MV-4-11 (cell line): Measurements from ENCODE around the gene NR2F6.
"Not testable (repeated sequence)": the region's sequence is repeated elsewhere in the genome, so short reads cannot be mapped to it uniquely, and the experiment has no call there.

ENCODE experiments used
- DNase-seq: peaks from one replicate; lab custom pipeline; 2025; lab: John Stamatoyannopoulos, UW

The NR2F6 gene

GRCh38 chr19:17210296-17210695, 35.4 kb downstream of the NR2F6 start:
- no peak for DNase-seq

- peak; percentile 39 for DNase-seq
Observed at GRCh38 chr19:17209126-17210036, 36.3 kb downstream of the NR2F6 start.

- no peak for DNase-seq
Observed at GRCh38 chr19:17206736-17207581, 38.8 kb downstream of the NR2F6 start.

- DNase-seq = peak; percentile 41
Observed at GRCh38 chr19:17205237-17206140, 40.2 kb downstream of the NR2F6 start.

GRCh38 chr19:17202713-17203112, 43.0 kb downstream of the NR2F6 start:
- no peak for DNase-seq

GRCh38 chr19:17202249-17202648, 43.5 kb downstream of the NR2F6 start:
- no peak for DNase-seq

- DNase-seq = no peak
Observed at GRCh38 chr19:17200408-17201079, 45.2 kb downstream of the NR2F6 start.

- no peak for DNase-seq
Observed at GRCh38 chr19:17197666-17198065, 48.1 kb downstream of the NR2F6 start.

- DNase-seq = no peak
Observed at GRCh38 chr19:17196610-17197009, 49.1 kb downstream of the NR2F6 start.

- DNase-seq = no peak
Observed at GRCh38 chr19:17195106-17195505, 50.6 kb downstream of the NR2F6 start.

GRCh38 chr19:17194608-17195007, 51.1 kb downstream of the NR2F6 start:
- DNase-seq = no peak

- DNase-seq = no peak
Observed at GRCh38 chr19:17192751-17193150, 53.0 kb downstream of the NR2F6 start.

GRCh38 chr19:17191736-17192135, 54.0 kb downstream of the NR2F6 start:
- DNase-seq = not testable (repeated sequence)

- DNase-seq = no peak
Observed at GRCh38 chr19:17185590-17185989, 60.1 kb downstream of the NR2F6 start.

GRCh38 chr19:17184371-17184841, 61.3 kb downstream of the NR2F6 start:
- DNase-seq = peak; percentile 79

GRCh38 chr19:17183858-17184321, 61.8 kb downstream of the NR2F6 start:
- DNase-seq = peak; percentile 97

GRCh38 chr19:17183271-17183761, 62.4 kb downstream of the NR2F6 start:
- DNase-seq = peak; percentile 74
